ENCODE measurements around the gene ARFIP1. TPM values are rescaled to one million over a fixed set of nuclear protein-coding genes. Genes with fewer than 3 reads are reported as not detected.

ARFIP1 gene
- polyA plus RNA-seq, 3 donors, result 11.7 to 28.4 (median 27.2) TPM

- peaks cover 48% of the 10 kb centered on the region for H3K4me1 Mint-ChIP-seq
- H2AFZ ChIP-seq (ENCODE audit: insufficient read depth, low read depth, low read length, poor library complexity, severe bottlenecking), result no peak overlapping the region
- H3K36me3 Mint-ChIP-seq, result peaks cover 18 to 27% of the 10 kb centered on the region in 2 donors
- peaks cover 0 to 1% (median 0%) of the 10 kb centered on the region in 3 donors for H3K27me3 Mint-ChIP-seq (ENCODE audit: low read depth in 3 of 3)
- peaks cover 36 to 49% of the 10 kb centered on the region in 2 donors for H3K4me1 ChIP-seq (ENCODE audit: control insufficient read depth in 1 of 2, insufficient read depth in 2 of 2, low read length in 2 of 2)
- no peaks in the 10 kb centered on the region for H3K9me3 ChIP-seq (replicated peaks in 1 of 2; ENCODE audit: control insufficient read depth in 1 of 2, insufficient read depth in 1 of 2, low read length in 2 of 2)
- H3K36me3 ChIP-seq (replicated peaks in 1 of 2; ENCODE audit: control insufficient read depth in 1 of 2, insufficient read depth in 2 of 2, low read length in 2 of 2), result peaks cover 0 to 11% of the 10 kb centered on the region in 2 donors
- peaks cover 94% of the 10 kb centered on the region for H4K20me1 ChIP-seq (ENCODE audit: insufficient read depth, low read length)
- peak overlapping the region in 1 of 2 donors; percentile 56 for H3K27ac ChIP-seq (ENCODE audit: low read depth in 1 of 2, low read length in 2 of 2)
- H3K4me2 ChIP-seq (replicated peaks; ENCODE audit: extremely low read depth, low read length, poor library complexity, severe bottlenecking), result peak overlapping the region; percentile 2
- H3K27me3 ChIP-seq (ENCODE audit: control insufficient read depth in 2 of 2, insufficient read depth in 2 of 2, low read length in 2 of 2), result no peaks in the 10 kb centered on the region
- no peak for TF ChIP-seq CTCF (IDR thresholded peaks at IDR 0.05)
- DNase-seq, result no peak
- H3K4me3 Mint-ChIP-seq, result peak overlapping the region in 1 of 2 donors; percentile 36
- H3K4me3 ChIP-seq (replicated peaks in 1 of 3; ENCODE audit: low read depth in 2 of 3, low read length in 3 of 3), result no peak overlapping the region
- WGBS (ENCODE audit: insufficient coverage), result 0% methylated on average over 1 of the region's 3 CpGs
- H3K9ac ChIP-seq (ENCODE audit: insufficient read depth, low read length, poor library complexity, severe bottlenecking), result no peak overlapping the region
- H3K9me3 Mint-ChIP-seq, result peaks cover 0 to 1% (median 0%) of the 10 kb centered on the region in 7 donors
- H3K79me2 ChIP-seq (ENCODE audit: insufficient read depth, low read length), result peaks cover 82% of the 10 kb centered on the region
- peak overlapping the region; percentile 31 to 73 (median 66) for H3K27ac Mint-ChIP-seq
- intact Hi-C loops (cut with micrococcal nuclease), result loop anchor here (10.0 kb wide), 2 partner anchors 251 to 1691 kb away; partner anchors contain the start of genes FBXW7 (in 1 of the 2) and RPS3A (in 1 of the 2)
Measured at GRCh38 chr4:152785639-152786615, 6.2 kb downstream of the ARFIP1 start.

- intact Hi-C loops (cut with micrococcal nuclease), result loop anchor here (10.0 kb wide), 2 partner anchors 252 to 1692 kb away; partner anchors contain the start of genes FBXW7 (in 1 of the 2) and RPS3A (in 1 of the 2)
- no peak overlapping the region for H3K4me3 ChIP-seq (replicated peaks in 1 of 3; ENCODE audit: low read depth in 2 of 3, low read length in 3 of 3)
- Mint-ChIP-seq H3K4me3 (peak overlapping the region in 1 of 2 donors; percentile 36), H3K4me1 (peaks cover 42% of the 10 kb centered on the region), H3K9me3 (peaks cover 0 to 1% (median 0%) of the 10 kb centered on the region in 7 donors), H3K27me3 (ENCODE audit: low read depth in 3 of 3) (no peaks in the 10 kb centered on the region), H3K27ac (peak overlapping the region in 5 of 7 donors; percentile 31 to 73 (median 66)), H3K36me3 (peaks cover 15 to 24% of the 10 kb centered on the region in 2 donors)
- no peak for DNase-seq
- peak overlapping the region in 1 of 2 donors; percentile 56 for H3K27ac ChIP-seq (ENCODE audit: low read depth in 1 of 2, low read length in 2 of 2)
- TF ChIP-seq CTCF (IDR thresholded peaks at IDR 0.05), result no peak
- no peaks in the 10 kb centered on the region for H3K9me3 ChIP-seq (replicated peaks in 1 of 2; ENCODE audit: control insufficient read depth in 1 of 2, insufficient read depth in 1 of 2, low read length in 2 of 2)
- peaks cover 0 to 11% of the 10 kb centered on the region in 2 donors for H3K36me3 ChIP-seq (replicated peaks in 1 of 2; ENCODE audit: control insufficient read depth in 1 of 2, insufficient read depth in 2 of 2, low read length in 2 of 2)
- peak overlapping the region; percentile 2 for H3K4me2 ChIP-seq (replicated peaks; ENCODE audit: extremely low read depth, low read length, poor library complexity, severe bottlenecking)
- H3K9ac ChIP-seq (ENCODE audit: insufficient read depth, low read length, poor library complexity, severe bottlenecking), result no peak overlapping the region
- no peak overlapping the region for H2AFZ ChIP-seq (ENCODE audit: insufficient read depth, low read depth, low read length, poor library complexity, severe bottlenecking)
- H3K4me1 ChIP-seq (ENCODE audit: control insufficient read depth in 1 of 2, insufficient read depth in 2 of 2, low read length in 2 of 2), result peaks cover 29 to 42% of the 10 kb centered on the region in 2 donors
- WGBS (ENCODE audit: insufficient coverage), result no CpG with 5 or more reads among the region's 1 CpG
- H4K20me1 ChIP-seq (ENCODE audit: insufficient read depth, low read length), result peaks cover 93% of the 10 kb centered on the region
- no peaks in the 10 kb centered on the region for H3K27me3 ChIP-seq (ENCODE audit: control insufficient read depth in 2 of 2, insufficient read depth in 2 of 2, low read length in 2 of 2)
- H3K79me2 ChIP-seq (ENCODE audit: insufficient read depth, low read length), result peaks cover 79% of the 10 kb centered on the region
Measured at GRCh38 chr4:152786627-152787026, 6.9 kb downstream of the ARFIP1 start.
